ENCODE measurements around the gene SLC16A6.
"Not testable (repeated sequence)": the region's sequence is repeated elsewhere in the genome, so short reads cannot be mapped to it uniquely, and the experiment has no call there.

The SLC16A6 gene

GRCh38 chr17:68290955-68291835 lies at the start of gene SLC16A6, which contains the start of gene ARSG:
TSS of gene SLC16A6 (minus strand) at chr17:68291127. CDS start at chr17:68278320, 12,807 bp downstream.
TSS of gene ARSG (plus strand) at chr17:68291495. CDS start at chr17:68307494, 15,999 bp downstream.
- peak; percentile 73 for DNase-seq (ENCODE audit: low read depth, low spot score)

- DNase-seq (ENCODE audit: low read depth, low spot score), result no peak
These were observed 43.5 kb upstream of the SLC16A6 start for GRCh38 chr17:68334393-68334792.

GRCh38 chr17:68331932-68332331 lies 41.0 kb upstream of the SLC16A6 start:
- DNase-seq (ENCODE audit: low read depth, low spot score), result not testable (repeated sequence)

GRCh38 chr17:68329331-68329730 lies 38.4 kb upstream of the SLC16A6 start:
- no peak for DNase-seq (ENCODE audit: low read depth, low spot score)

- DNase-seq (ENCODE audit: low read depth, low spot score), result peak; percentile 96
These were observed 37.7 kb upstream of the SLC16A6 start for GRCh38 chr17:68328676-68329075.

- DNase-seq (ENCODE audit: low read depth, low spot score), result no peak
These were observed 37.1 kb upstream of the SLC16A6 start for GRCh38 chr17:68327823-68328557.

- no peak for DNase-seq (ENCODE audit: low read depth, low spot score)
These were observed 35.8 kb upstream of the SLC16A6 start for GRCh38 chr17:68326681-68327080.

- peak; percentile 88 for DNase-seq (ENCODE audit: low read depth, low spot score)
These were observed 35.0 kb upstream of the SLC16A6 start for GRCh38 chr17:68325961-68326360.

GRCh38 chr17:68324654-68325336 lies 33.9 kb upstream of the SLC16A6 start:
- no peak for DNase-seq (ENCODE audit: low read depth, low spot score)

GRCh38 chr17:68324114-68324513 lies 33.2 kb upstream of the SLC16A6 start:
- DNase-seq (ENCODE audit: low read depth, low spot score), result no peak

GRCh38 chr17:68322630-68323029 lies 31.7 kb upstream of the SLC16A6 start:
- no peak for DNase-seq (ENCODE audit: low read depth, low spot score)

- DNase-seq (ENCODE audit: low read depth, low spot score), result no peak
These were observed 30.6 kb upstream of the SLC16A6 start for GRCh38 chr17:68321556-68321954.

- DNase-seq (ENCODE audit: low read depth, low spot score), result no peak
These were observed 30.1 kb upstream of the SLC16A6 start for GRCh38 chr17:68320943-68321555.

GRCh38 chr17:68320311-68320865 lies 29.5 kb upstream of the SLC16A6 start:
- DNase-seq (ENCODE audit: low read depth, low spot score), result peak; percentile 73

GRCh38 chr17:68319410-68320162 lies 28.7 kb upstream of the SLC16A6 start:
- DNase-seq (ENCODE audit: low read depth, low spot score), result no peak

- no peak for DNase-seq (ENCODE audit: low read depth, low spot score)
These were observed 27.4 kb upstream of the SLC16A6 start for GRCh38 chr17:68318103-68318991.

GRCh38 chr17:68317458-68317857 lies 26.5 kb upstream of the SLC16A6 start:
- no peak for DNase-seq (ENCODE audit: low read depth, low spot score)

GRCh38 chr17:68315930-68316329 lies 25.0 kb upstream of the SLC16A6 start:
- no peak for DNase-seq (ENCODE audit: low read depth, low spot score)

- DNase-seq (ENCODE audit: low read depth, low spot score), result no peak
These were observed 24.1 kb upstream of the SLC16A6 start for GRCh38 chr17:68314916-68315535.
